ENCODE results near the gene CLDN11. TPM values are rescaled to one million over a fixed set of nuclear protein-coding genes. Genes with fewer than 3 reads are reported as not detected.

The CLDN11 gene
- polyA plus RNA-seq, 1 of the 3 experiments (the other 2 are of a cell fraction): 2.2 TPM

DNA sequence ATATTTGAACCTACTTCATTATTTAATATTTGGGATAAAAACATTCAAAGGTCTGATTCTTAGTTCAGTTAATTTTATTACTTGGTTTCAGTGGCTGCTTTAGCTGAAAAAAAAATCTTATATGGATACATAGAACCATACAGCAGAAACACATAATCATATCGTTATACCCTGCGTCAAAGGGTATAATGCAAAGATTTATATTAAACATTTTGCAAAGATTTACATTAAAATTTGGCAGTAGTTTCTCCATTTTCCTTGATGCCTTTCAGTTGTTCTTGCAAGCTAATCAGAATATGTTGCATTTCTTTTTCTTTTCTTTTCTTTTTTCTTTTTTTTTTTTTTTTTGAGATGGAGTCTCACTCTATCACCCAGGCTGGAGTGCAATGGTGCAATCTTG lies 31.4 kb downstream of the CLDN11 start:
- TF ChIP-seq TEAD4 (IDR thresholded peaks at IDR 0.05; ENCODE audit: borderline replicate concordance, insufficient read depth): no peak
- TF ChIP-seq ELF1 (IDR thresholded peaks at IDR 0.05): no peak
- TF ChIP-seq MEF2A (IDR thresholded peaks at IDR 0.05; ENCODE audit: borderline replicate concordance, low read depth): no peak
- TF ChIP-seq EP300 (IDR thresholded peaks at IDR 0.05; ENCODE audit: borderline replicate concordance in 1 of 2, low read depth in 1 of 2, low read length in 1 of 2): no peak
- TF ChIP-seq RXRA (IDR thresholded peaks at IDR 0.05; ENCODE audit: borderline replicate concordance, low read depth): no peak
- no peak for TF ChIP-seq YY1 (IDR thresholded peaks at IDR 0.05; ENCODE audit: low read depth)
- no peaks in the 10 kb centered on the region for H3K27me3 ChIP-seq (ENCODE audit: insufficient read depth)
- no peak overlapping the region for H3K4me3 ChIP-seq (ENCODE audit: low read depth in 2 of 2, low read length in 1 of 2)
- ChIA-PET POLR2A (no interaction called here), CTCF (interaction anchor here (1.7 kb wide), 1 partner anchor 9 kb away, joined by 5 read pairs; no protein-coding TSS in a partner anchor)
- H2AFZ ChIP-seq (ENCODE audit: low read depth): no peak overlapping the region
- H4K20me1 ChIP-seq (ENCODE audit: insufficient read depth): no peaks in the 10 kb centered on the region
- H3K9me2 ChIP-seq: no peaks in the 10 kb centered on the region
- no peak overlapping the region for H3K9ac ChIP-seq
- no peak for DNase-seq
- H3K4me2 ChIP-seq: no peak overlapping the region
- no peak overlapping the region for H3K27ac ChIP-seq (ENCODE audit: low read depth in 2 of 2, low read length in 1 of 2)
- H3K36me3 ChIP-seq (replicated peaks in 1 of 2; ENCODE audit: control insufficient read depth in 1 of 2, insufficient read depth in 2 of 2, low read length in 1 of 2): no peaks in the 10 kb centered on the region
- 98% methylated on average over 2 of the region's 2 CpGs for WGBS (ENCODE audit: low lambda C conversion rate)
- no peaks in the 10 kb centered on the region for H3F3A ChIP-seq (replicated peaks; ENCODE audit: insufficient read depth)
- no peaks in the 10 kb centered on the region for H3K79me2 ChIP-seq (ENCODE audit: insufficient read depth)
- H3K4me1 ChIP-seq (ENCODE audit: control insufficient read depth in 1 of 2, insufficient read depth in 2 of 2, low read depth in 1 of 2, low read length in 1 of 2): peaks cover 0 to 3% of the 10 kb centered on the region in 2 experiments; a peak in 1 of 4 replicates
- H3K9me3 ChIP-seq: no peaks in the 10 kb centered on the region

DNA sequence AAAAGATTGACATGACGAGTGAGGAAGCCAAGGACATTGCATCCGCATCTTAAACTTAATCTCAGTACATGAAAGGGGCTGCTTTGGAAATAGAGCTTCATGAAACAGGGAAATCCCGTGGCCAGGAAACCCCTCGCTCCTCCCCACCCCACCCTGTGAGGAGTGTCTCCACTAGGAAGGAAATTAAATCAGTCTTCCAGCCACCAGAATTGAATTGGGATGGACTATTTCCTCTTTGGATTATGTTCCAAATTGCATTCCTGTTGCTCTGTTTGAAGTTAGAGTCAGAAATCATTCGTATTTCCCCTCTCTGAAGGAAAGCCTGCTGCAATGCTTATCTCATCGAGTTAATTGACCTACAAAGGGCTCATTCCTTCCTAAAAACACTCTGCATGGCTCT lies 35.8 kb downstream of the CLDN11 start:
- CTCF ChIA-PET: no interaction called here
- H3K4me2 ChIP-seq: no peak overlapping the region
- H3K27ac ChIP-seq (ENCODE audit: low read depth in 2 of 2, low read length in 1 of 2): no peak overlapping the region
- H4K20me1 ChIP-seq (ENCODE audit: insufficient read depth): no peaks in the 10 kb centered on the region
- H3K9ac ChIP-seq: no peak overlapping the region
- POLR2A ChIA-PET: no interaction called here
- H3K9me3 ChIP-seq: no peaks in the 10 kb centered on the region
- H3K4me1 ChIP-seq (ENCODE audit: control insufficient read depth in 1 of 2, insufficient read depth in 2 of 2, low read depth in 1 of 2, low read length in 1 of 2): no peaks in the 10 kb centered on the region
- no peak overlapping the region for H2AFZ ChIP-seq (ENCODE audit: low read depth)
- H3K36me3 ChIP-seq (replicated peaks in 1 of 2; ENCODE audit: control insufficient read depth in 1 of 2, insufficient read depth in 2 of 2, low read length in 1 of 2): no peaks in the 10 kb centered on the region
- H3K4me3 ChIP-seq (ENCODE audit: low read depth in 2 of 2, low read length in 1 of 2): no peak overlapping the region
- no peaks in the 10 kb centered on the region for H3K9me2 ChIP-seq
- H3K27me3 ChIP-seq (ENCODE audit: insufficient read depth): no peaks in the 10 kb centered on the region
- WGBS (ENCODE audit: low lambda C conversion rate): 77% methylated on average over 6 of the region's 6 CpGs
- no peaks in the 10 kb centered on the region for H3K79me2 ChIP-seq (ENCODE audit: insufficient read depth)
- H3F3A ChIP-seq (replicated peaks; ENCODE audit: insufficient read depth): no peaks in the 10 kb centered on the region
- no peak for DNase-seq
- TF ChIP-seq SMC3 (IDR thresholded peaks at IDR 0.05; ENCODE audit: low read depth, low read length): no peak
- TF ChIP-seq, protein P1, sequence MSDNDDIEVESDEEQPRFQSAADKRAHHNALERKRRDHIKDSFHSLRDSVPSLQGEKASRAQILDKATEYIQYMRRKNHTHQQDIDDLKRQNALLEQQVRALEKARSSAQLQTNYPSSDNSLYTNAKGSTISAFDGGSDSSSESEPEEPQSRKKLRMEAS (IDR thresholded peaks at IDR 0.05; ENCODE audit: low read depth): no peak
- no peak for TF ChIP-seq TAF1 (IDR thresholded peaks at IDR 0.05; ENCODE audit: borderline replicate concordance, low read depth, low read length)
- no peak for TF ChIP-seq YY1 (IDR thresholded peaks at IDR 0.05; ENCODE audit: low read depth)
- TF ChIP-seq CHD2 (IDR thresholded peaks at IDR 0.05; ENCODE audit: low read length, partially characterized antibody): no peak
- no peak for TF ChIP-seq RFX5 (IDR thresholded peaks at IDR 0.05; ENCODE audit: low read length)
- TF ChIP-seq GABPA (IDR thresholded peaks at IDR 0.05; ENCODE audit: low read depth): no peak
- TF ChIP-seq RXRA (IDR thresholded peaks at IDR 0.05; ENCODE audit: borderline replicate concordance, low read depth): no peak

DNA sequence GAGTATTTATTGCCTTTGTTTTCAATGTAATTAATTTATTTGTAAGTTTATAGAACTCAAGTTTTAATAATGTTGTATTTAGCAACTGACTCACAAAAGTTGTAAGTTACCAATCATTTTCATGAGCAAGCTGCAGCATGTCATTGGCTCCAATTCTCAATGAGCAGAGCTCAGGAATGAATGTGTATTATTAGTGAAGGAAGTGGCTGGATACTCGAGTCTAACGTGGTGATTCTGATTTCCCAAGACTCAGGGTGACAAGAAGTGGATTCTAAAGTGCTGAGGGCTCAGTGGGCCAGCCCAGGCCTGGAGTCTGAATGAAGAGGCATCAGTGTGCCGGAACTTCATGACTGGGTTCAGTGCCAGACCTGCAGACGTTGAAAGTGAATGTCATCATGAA lies 39.6 kb downstream of the CLDN11 start:
- no peaks in the 10 kb centered on the region for H3K79me2 ChIP-seq (ENCODE audit: insufficient read depth)
- no peaks in the 10 kb centered on the region for H3K4me1 ChIP-seq (ENCODE audit: control insufficient read depth in 1 of 2, insufficient read depth in 2 of 2, low read depth in 1 of 2, low read length in 1 of 2)
- no peaks in the 10 kb centered on the region for H3K27me3 ChIP-seq (ENCODE audit: insufficient read depth)
- WGBS (ENCODE audit: low lambda C conversion rate): 90% methylated on average over 2 of the region's 4 CpGs
- H3K9me2 ChIP-seq: no peaks in the 10 kb centered on the region
- H3K4me2 ChIP-seq: no peak overlapping the region
- ChIA-PET POLR2A (no interaction called here), CTCF (interaction anchor here (1.1 kb wide), 1 partner anchor 353 kb away, joined by 4 read pairs; no protein-coding TSS in a partner anchor)
- no peak overlapping the region for H3K4me3 ChIP-seq (ENCODE audit: low read depth in 2 of 2, low read length in 1 of 2)
- H3K36me3 ChIP-seq (replicated peaks in 1 of 2; ENCODE audit: control insufficient read depth in 1 of 2, insufficient read depth in 2 of 2, low read length in 1 of 2): no peaks in the 10 kb centered on the region
- H3K9me3 ChIP-seq: no peaks in the 10 kb centered on the region
- H3K27ac ChIP-seq (ENCODE audit: low read depth in 2 of 2, low read length in 1 of 2): no peak overlapping the region
- no peaks in the 10 kb centered on the region for H4K20me1 ChIP-seq (ENCODE audit: insufficient read depth)
- no peak overlapping the region for H3K9ac ChIP-seq
- no peak overlapping the region for H2AFZ ChIP-seq (ENCODE audit: low read depth)
- no peak for DNase-seq
- H3F3A ChIP-seq (replicated peaks; ENCODE audit: insufficient read depth): no peaks in the 10 kb centered on the region
- TF ChIP-seq, protein P1 (IDR thresholded peaks at IDR 0.05; ENCODE audit: low read depth): no peak
- TF ChIP-seq, protein P2, sequence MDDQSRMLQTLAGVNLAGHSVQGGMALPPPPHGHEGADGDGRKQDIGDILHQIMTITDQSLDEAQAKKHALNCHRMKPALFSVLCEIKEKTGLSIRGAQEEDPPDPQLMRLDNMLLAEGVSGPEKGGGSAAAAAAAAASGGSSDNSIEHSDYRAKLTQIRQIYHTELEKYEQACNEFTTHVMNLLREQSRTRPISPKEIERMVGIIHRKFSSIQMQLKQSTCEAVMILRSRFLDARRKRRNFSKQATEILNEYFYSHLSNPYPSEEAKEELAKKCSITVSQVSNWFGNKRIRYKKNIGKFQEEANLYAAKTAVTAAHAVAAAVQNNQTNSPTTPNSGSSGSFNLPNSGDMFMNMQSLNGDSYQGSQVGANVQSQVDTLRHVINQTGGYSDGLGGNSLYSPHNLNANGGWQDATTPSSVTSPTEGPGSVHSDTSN (IDR thresholded peaks at IDR 0.05): no peak
- no peak for TF ChIP-seq FOSL2 (IDR thresholded peaks at IDR 0.05; ENCODE audit: borderline replicate concordance, low read depth)
- no peak for TF ChIP-seq TEAD4 (IDR thresholded peaks at IDR 0.05; ENCODE audit: borderline replicate concordance, insufficient read depth)
- no peak for TF ChIP-seq CHD2 (IDR thresholded peaks at IDR 0.05; ENCODE audit: low read length, partially characterized antibody)
- TF ChIP-seq RXRA (IDR thresholded peaks at IDR 0.05; ENCODE audit: borderline replicate concordance, low read depth): no peak
- TF ChIP-seq, protein P3, sequence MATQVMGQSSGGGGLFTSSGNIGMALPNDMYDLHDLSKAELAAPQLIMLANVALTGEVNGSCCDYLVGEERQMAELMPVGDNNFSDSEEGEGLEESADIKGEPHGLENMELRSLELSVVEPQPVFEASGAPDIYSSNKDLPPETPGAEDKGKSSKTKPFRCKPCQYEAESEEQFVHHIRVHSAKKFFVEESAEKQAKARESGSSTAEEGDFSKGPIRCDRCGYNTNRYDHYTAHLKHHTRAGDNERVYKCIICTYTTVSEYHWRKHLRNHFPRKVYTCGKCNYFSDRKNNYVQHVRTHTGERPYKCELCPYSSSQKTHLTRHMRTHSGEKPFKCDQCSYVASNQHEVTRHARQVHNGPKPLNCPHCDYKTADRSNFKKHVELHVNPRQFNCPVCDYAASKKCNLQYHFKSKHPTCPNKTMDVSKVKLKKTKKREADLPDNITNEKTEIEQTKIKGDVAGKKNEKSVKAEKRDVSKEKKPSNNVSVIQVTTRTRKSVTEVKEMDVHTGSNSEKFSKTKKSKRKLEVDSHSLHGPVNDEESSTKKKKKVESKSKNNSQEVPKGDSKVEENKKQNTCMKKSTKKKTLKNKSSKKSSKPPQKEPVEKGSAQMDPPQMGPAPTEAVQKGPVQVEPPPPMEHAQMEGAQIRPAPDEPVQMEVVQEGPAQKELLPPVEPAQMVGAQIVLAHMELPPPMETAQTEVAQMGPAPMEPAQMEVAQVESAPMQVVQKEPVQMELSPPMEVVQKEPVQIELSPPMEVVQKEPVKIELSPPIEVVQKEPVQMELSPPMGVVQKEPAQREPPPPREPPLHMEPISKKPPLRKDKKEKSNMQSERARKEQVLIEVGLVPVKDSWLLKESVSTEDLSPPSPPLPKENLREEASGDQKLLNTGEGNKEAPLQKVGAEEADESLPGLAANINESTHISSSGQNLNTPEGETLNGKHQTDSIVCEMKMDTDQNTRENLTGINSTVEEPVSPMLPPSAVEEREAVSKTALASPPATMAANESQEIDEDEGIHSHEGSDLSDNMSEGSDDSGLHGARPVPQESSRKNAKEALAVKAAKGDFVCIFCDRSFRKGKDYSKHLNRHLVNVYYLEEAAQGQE (IDR thresholded peaks at IDR 0.05; ENCODE audit: low read depth, low read length): no peak
- no peak for TF ChIP-seq NFIC (IDR thresholded peaks at IDR 0.05; ENCODE audit: borderline replicate concordance)

Data from SK-N-SH (cell line).